ENCODE measurements around the gene SLC1A4.
"Not testable (repeated sequence)": the region's sequence is repeated elsewhere in the genome, so short reads cannot be mapped to it uniquely, and the experiment has no call there.

The SLC1A4 gene

DNA sequence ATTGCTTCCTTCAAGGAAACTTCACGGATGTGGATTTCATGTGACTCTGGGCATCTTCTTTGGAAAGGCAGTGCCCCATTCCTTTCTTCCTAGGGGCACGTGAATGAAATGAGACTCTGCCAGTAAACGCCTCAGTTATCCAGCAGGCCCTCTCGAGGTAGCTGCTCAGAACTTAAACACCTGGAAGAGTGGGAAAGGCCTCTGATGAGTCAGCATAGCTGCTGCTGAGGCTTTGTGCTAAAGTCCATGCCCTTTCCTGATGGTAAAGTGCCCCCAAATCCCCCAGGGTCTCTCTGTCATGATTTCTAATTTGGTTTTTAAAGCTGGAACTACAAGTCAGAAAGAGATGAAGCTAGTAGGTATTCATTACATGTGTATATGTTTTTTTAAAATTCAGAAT lies 3.8 kb downstream of the SLC1A4 start:
- no peak overlapping the region for H3K4me3 ChIP-seq (ENCODE audit: low read length in 2 of 2)
- no peaks in the 10 kb centered on the region for H3K27me3 ChIP-seq (ENCODE audit: control insufficient read depth in 1 of 2, insufficient read depth in 2 of 2, low read length in 2 of 2)
- peaks cover 15% of the 10 kb centered on the region for H3K4me1 ChIP-seq (ENCODE audit: control insufficient read depth, insufficient read depth, low read length)
- no peak overlapping the region for H3K27ac ChIP-seq (ENCODE audit: low read length)
- H3K9ac ChIP-seq (ENCODE audit: low read length in 2 of 2) = no peak overlapping the region
- no peaks in the 10 kb centered on the region for H3K36me3 ChIP-seq (ENCODE audit: control insufficient read depth in 2 of 2, insufficient read depth in 2 of 2, low read length in 2 of 2)
- no peaks in the 10 kb centered on the region for H3K9me3 ChIP-seq (ENCODE audit: control insufficient read depth in 2 of 2, low read length in 2 of 2)

DNA sequence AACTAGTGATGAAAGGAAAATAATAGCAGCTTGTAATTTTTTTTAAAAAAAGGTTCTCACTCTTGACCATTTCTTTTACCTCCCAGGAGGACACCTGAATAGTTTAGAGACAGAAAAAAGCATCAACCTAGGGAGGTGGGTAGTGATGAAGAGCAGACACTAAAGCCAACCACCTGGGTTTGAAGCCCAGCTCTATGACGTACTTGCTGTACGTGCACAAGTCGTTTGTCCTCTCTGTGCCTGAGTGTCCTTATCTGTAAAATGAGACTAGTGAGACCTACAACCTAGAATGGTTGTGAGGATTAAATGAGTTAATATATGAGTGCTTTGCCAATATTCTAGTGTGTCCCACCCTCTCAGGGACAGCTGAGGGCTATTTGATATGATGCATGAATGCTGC lies 5.8 kb downstream of the SLC1A4 start:
- Histone ChIP-seq H3K9ac (ENCODE audit: low read length in 2 of 2) (no peak overlapping the region), H3K36me3 (ENCODE audit: control insufficient read depth in 2 of 2, insufficient read depth in 2 of 2, low read length in 2 of 2) (no peaks in the 10 kb centered on the region), H3K27ac (ENCODE audit: low read length) (no peak overlapping the region), H3K27me3 (ENCODE audit: control insufficient read depth in 1 of 2, insufficient read depth in 2 of 2, low read length in 2 of 2) (no peaks in the 10 kb centered on the region), H3K9me3 (ENCODE audit: control insufficient read depth in 2 of 2, low read length in 2 of 2) (no peaks in the 10 kb centered on the region), H3K4me3 (ENCODE audit: low read length in 2 of 2) (no peak overlapping the region), H3K4me1 (ENCODE audit: control insufficient read depth, insufficient read depth, low read length) (peaks cover 10% of the 10 kb centered on the region)

DNA sequence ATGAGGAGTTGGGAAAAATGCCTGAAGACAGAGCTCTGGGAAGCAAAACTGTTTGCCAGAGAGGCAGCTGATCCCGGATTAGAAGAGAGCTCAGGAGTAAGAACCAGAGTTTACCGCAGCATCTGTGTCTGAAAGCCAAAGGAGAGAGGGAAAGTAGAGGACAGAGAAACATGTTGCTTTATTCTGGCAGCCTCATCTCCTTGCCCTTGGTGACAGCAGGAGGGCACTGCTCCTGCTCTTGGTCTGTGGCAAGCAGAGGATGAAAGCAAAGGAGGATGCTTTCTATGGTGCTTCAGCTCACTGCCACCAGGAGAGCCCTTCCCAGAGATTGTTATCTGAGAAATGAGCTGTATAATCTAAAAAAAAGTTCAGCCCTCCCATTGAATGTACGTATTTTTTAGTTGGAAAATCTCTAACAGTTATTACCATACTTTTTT lies 7.7 kb downstream of the SLC1A4 start:
- H3K27ac ChIP-seq (ENCODE audit: low read length) = no peak overlapping the region
- no peaks in the 10 kb centered on the region for H3K36me3 ChIP-seq (ENCODE audit: control insufficient read depth in 2 of 2, insufficient read depth in 2 of 2, low read length in 2 of 2)

DNA sequence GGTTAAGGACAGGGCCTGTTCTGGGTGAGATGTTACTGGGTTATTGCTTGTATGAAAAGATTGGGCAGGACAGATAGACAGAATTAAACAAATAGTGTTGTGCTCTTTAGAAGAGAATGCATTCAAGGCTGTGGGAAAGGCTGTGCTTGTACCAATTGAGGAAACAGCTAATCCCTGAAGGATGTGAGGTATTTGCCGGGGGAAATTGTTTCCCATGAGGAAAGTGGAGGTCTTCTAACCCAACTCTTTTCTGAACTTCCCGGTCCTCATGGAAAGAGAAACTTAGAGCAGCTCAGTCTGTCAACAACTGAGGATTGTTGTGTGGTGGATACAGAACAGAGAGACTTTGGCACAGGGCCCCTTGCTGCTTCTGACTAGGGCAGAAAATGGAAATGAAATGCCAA lies 9.5 kb downstream of the SLC1A4 start:
- no peaks in the 10 kb centered on the region for H3K9me3 ChIP-seq (ENCODE audit: control insufficient read depth in 2 of 2, low read length in 2 of 2)
- H3K9ac ChIP-seq (ENCODE audit: low read length in 2 of 2) = peak overlapping the region in 1 of 2 donors; percentile 22
- peaks cover 2% of the 10 kb centered on the region for H3K4me1 ChIP-seq (ENCODE audit: control insufficient read depth, insufficient read depth, low read length)
- no peak overlapping the region for H3K27ac ChIP-seq (ENCODE audit: low read length)
- H3K36me3 ChIP-seq (ENCODE audit: control insufficient read depth in 2 of 2, insufficient read depth in 2 of 2, low read length in 2 of 2) = no peaks in the 10 kb centered on the region
- no peaks in the 10 kb centered on the region for H3K27me3 ChIP-seq (ENCODE audit: control insufficient read depth in 1 of 2, insufficient read depth in 2 of 2, low read length in 2 of 2)
- peak overlapping the region in 1 of 2 donors; percentile 10 for H3K4me3 ChIP-seq (ENCODE audit: low read length in 2 of 2)

More for the DNA sequence above, 7.7 kb downstream of the SLC1A4 start:
- H3K27me3 ChIP-seq (ENCODE audit: control insufficient read depth in 1 of 2, insufficient read depth in 2 of 2, low read length in 2 of 2) = no peaks in the 10 kb centered on the region
- H3K4me1 ChIP-seq (ENCODE audit: control insufficient read depth, insufficient read depth, low read length) = peaks cover 2% of the 10 kb centered on the region
- no peaks in the 10 kb centered on the region for H3K9me3 ChIP-seq (ENCODE audit: control insufficient read depth in 2 of 2, low read length in 2 of 2)
- no peak overlapping the region for H3K4me3 ChIP-seq (ENCODE audit: low read length in 2 of 2)
- no peak overlapping the region for H3K9ac ChIP-seq (ENCODE audit: low read length in 2 of 2)

DNA sequence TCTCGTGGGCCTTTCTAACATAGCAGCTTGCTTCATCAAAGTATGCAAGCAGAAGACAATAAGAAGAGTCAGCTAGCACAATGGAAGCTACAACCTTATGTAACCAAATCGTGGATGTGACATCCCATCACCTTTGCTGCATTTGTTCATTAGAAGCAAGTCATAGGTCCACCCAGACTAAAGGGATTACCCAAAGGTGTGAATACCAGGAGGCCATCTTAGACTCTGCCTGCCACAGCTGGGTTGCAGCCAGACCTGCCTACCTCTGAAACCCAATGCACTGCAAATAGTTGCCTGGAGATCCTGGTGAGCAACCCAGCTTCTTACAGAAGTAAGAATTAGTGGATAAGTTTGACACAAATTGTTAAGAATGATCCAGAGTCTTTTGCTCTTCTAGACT lies 10.6 kb downstream of the SLC1A4 start:
- H3K27me3 ChIP-seq (ENCODE audit: control insufficient read depth in 1 of 2, insufficient read depth in 2 of 2, low read length in 2 of 2) = no peaks in the 10 kb centered on the region
- no peak overlapping the region for H3K27ac ChIP-seq (ENCODE audit: low read length)
- H3K4me3 ChIP-seq (ENCODE audit: low read length in 2 of 2) = no peak overlapping the region
- H3K36me3 ChIP-seq (ENCODE audit: control insufficient read depth in 2 of 2, insufficient read depth in 2 of 2, low read length in 2 of 2) = no peaks in the 10 kb centered on the region
- H3K4me1 ChIP-seq (ENCODE audit: control insufficient read depth, insufficient read depth, low read length) = peaks cover 2% of the 10 kb centered on the region
- no peaks in the 10 kb centered on the region for H3K9me3 ChIP-seq (ENCODE audit: control insufficient read depth in 2 of 2, low read length in 2 of 2)
- no peak overlapping the region for H3K9ac ChIP-seq (ENCODE audit: low read length in 2 of 2)

DNA sequence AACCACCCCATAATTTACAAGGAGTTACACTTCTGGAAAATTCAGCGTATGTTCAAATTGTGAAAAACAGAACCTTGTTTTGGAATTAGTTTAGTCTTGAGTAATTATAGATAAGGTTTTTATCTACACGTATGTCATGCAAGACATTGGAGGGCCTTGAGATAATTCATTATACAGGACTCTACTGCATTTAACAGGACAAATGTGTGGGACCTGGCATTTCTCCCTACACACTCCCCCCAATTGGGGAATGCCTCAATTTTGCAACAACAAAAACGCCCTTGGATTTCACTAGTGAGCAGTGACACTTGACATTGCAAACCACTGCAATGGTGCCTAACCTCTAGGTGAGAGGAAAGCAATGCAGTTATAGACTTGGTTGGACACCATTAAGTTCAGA lies 11.4 kb downstream of the SLC1A4 start:
- Histone ChIP-seq H3K9ac (ENCODE audit: low read length in 2 of 2) (no peak overlapping the region), H3K9me3 (ENCODE audit: control insufficient read depth in 2 of 2, low read length in 2 of 2) (no peaks in the 10 kb centered on the region), H3K4me3 (ENCODE audit: low read length in 2 of 2) (no peak overlapping the region), H3K27me3 (ENCODE audit: control insufficient read depth in 1 of 2, insufficient read depth in 2 of 2, low read length in 2 of 2) (no peaks in the 10 kb centered on the region), H3K4me1 (ENCODE audit: control insufficient read depth, insufficient read depth, low read length) (peaks cover 2% of the 10 kb centered on the region), H3K27ac (ENCODE audit: low read length) (no peak overlapping the region), H3K36me3 (ENCODE audit: control insufficient read depth in 2 of 2, insufficient read depth in 2 of 2, low read length in 2 of 2) (no peaks in the 10 kb centered on the region)

DNA sequence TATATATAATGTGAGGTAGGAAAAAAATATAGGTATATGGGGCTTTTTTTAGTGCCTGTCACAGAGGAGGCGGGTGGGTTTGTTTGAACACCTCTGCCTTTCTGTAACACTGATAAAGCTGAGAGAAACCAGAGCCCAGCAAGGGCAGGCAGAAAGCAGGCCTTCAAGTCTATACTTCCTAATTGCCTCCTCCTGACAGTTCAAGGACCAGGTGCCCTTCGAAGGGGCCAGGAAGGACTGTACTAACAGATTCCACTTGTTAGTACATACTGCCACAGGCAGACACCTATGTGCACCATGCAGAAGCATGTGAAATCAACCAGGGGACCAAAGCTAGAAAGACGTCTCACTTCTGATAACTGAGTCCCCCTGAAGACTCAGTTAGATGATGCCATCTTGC lies 13.8 kb downstream of the SLC1A4 start:
- Histone ChIP-seq H3K9ac (ENCODE audit: low read length in 2 of 2) (no peak overlapping the region), H3K4me3 (ENCODE audit: low read length in 2 of 2) (no peak overlapping the region), H3K27ac (ENCODE audit: low read length) (no peak overlapping the region), H3K4me1 (ENCODE audit: control insufficient read depth, insufficient read depth, low read length) (peaks cover 2% of the 10 kb centered on the region), H3K27me3 (ENCODE audit: control insufficient read depth in 1 of 2, insufficient read depth in 2 of 2, low read length in 2 of 2) (no peaks in the 10 kb centered on the region), H3K36me3 (ENCODE audit: control insufficient read depth in 2 of 2, insufficient read depth in 2 of 2, low read length in 2 of 2) (no peaks in the 10 kb centered on the region), H3K9me3 (ENCODE audit: control insufficient read depth in 2 of 2, low read length in 2 of 2) (no peaks in the 10 kb centered on the region)

DNA sequence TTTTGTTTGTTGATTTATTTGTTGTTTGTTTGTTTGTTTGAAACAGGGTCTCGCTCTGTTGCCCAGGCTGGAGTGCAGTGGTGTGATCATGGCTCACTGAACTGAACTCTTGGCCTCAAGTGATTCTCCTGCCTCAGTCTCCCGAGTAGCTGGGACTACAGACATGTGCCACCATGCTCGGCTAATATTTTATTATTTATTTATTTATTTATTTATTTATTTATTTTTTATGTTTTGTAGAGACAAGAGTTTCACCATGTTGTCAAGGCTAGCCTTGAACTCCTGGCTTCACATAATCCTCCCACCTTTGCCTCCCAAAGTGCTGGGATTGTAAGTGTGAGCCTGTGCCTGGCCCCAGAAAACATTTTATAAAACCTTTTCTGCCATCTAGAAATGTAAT lies 15.0 kb downstream of the SLC1A4 start:
- not testable (repeated sequence) for H3K4me3 ChIP-seq (ENCODE audit: low read length in 2 of 2)

DNA sequence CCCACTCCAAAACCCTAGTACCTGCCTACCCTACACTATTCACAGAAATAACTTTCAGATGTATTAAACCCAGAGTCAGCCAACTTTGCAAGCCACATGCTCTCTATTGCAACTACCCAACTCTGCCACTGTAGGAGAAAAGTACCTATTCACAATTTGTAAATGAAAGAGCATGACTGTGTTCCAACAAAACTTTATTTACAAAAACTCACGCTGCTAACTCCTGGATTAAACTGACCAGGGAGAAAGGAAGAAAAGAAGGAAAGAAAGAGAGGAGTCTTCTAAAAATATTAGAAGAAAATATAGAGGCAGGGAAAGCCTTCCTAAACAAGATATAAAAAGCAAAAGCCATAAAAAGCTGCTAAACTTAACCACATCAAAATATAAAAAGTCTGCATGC lies 24.6 kb downstream of the SLC1A4 start:
- Histone ChIP-seq H3K36me3 (ENCODE audit: control insufficient read depth in 2 of 2, insufficient read depth in 2 of 2, low read length in 2 of 2) (peaks cover 6 to 19% of the 10 kb centered on the region in 2 donors), H3K27ac (ENCODE audit: low read length) (no peak overlapping the region), H3K9me3 (ENCODE audit: control insufficient read depth in 2 of 2, low read length in 2 of 2) (no peaks in the 10 kb centered on the region), H3K4me1 (ENCODE audit: control insufficient read depth, insufficient read depth, low read length) (peaks cover 2% of the 10 kb centered on the region), H3K27me3 (ENCODE audit: control insufficient read depth in 1 of 2, insufficient read depth in 2 of 2, low read length in 2 of 2) (no peaks in the 10 kb centered on the region), H3K4me3 (ENCODE audit: low read length in 2 of 2) (no peak overlapping the region), H3K9ac (ENCODE audit: low read length in 2 of 2) (no peak overlapping the region)

More for the DNA sequence above, 15.0 kb downstream of the SLC1A4 start:
- not testable (repeated sequence) for H3K9me3 ChIP-seq (ENCODE audit: control insufficient read depth in 2 of 2, low read length in 2 of 2); H3K27ac ChIP-seq (ENCODE audit: low read length); H3K36me3 ChIP-seq (ENCODE audit: control insufficient read depth in 2 of 2, insufficient read depth in 2 of 2, low read length in 2 of 2); H3K9ac ChIP-seq (ENCODE audit: low read length in 2 of 2); H3K4me1 ChIP-seq (ENCODE audit: control insufficient read depth, insufficient read depth, low read length); H3K27me3 ChIP-seq (ENCODE audit: control insufficient read depth in 1 of 2, insufficient read depth in 2 of 2, low read length in 2 of 2)

- Histone ChIP-seq H3K9me3 (ENCODE audit: control insufficient read depth in 2 of 2, low read length in 2 of 2) (no peaks in the 10 kb centered on the region), H3K36me3 (ENCODE audit: control insufficient read depth in 2 of 2, insufficient read depth in 2 of 2, low read length in 2 of 2) (peaks cover 8 to 20% of the 10 kb centered on the region in 2 donors), H3K4me1 (ENCODE audit: control insufficient read depth, insufficient read depth, low read length) (peaks cover 2% of the 10 kb centered on the region), H3K27ac (ENCODE audit: low read length) (no peak overlapping the region), H3K27me3 (ENCODE audit: control insufficient read depth in 1 of 2, insufficient read depth in 2 of 2, low read length in 2 of 2) (no peaks in the 10 kb centered on the region), H3K4me3 (ENCODE audit: low read length in 2 of 2) (no peak overlapping the region), H3K9ac (ENCODE audit: low read length in 2 of 2) (no peak overlapping the region)
Observed at GRCh38 chr2:65015731-65016130, 26.5 kb downstream of the SLC1A4 start.

- Histone ChIP-seq H3K27me3 (ENCODE audit: control insufficient read depth in 1 of 2, insufficient read depth in 2 of 2, low read length in 2 of 2) (no peaks in the 10 kb centered on the region), H3K9me3 (ENCODE audit: control insufficient read depth in 2 of 2, low read length in 2 of 2) (no peaks in the 10 kb centered on the region), H3K4me3 (ENCODE audit: low read length in 2 of 2) (no peak overlapping the region), H3K4me1 (ENCODE audit: control insufficient read depth, insufficient read depth, low read length) (peaks cover 2% of the 10 kb centered on the region), H3K36me3 (ENCODE audit: control insufficient read depth in 2 of 2, insufficient read depth in 2 of 2, low read length in 2 of 2) (peaks cover 13 to 22% of the 10 kb centered on the region in 2 donors), H3K9ac (ENCODE audit: low read length in 2 of 2) (no peak overlapping the region), H3K27ac (ENCODE audit: low read length) (no peak overlapping the region)
Observed at GRCh38 chr2:65016789-65017188, 27.6 kb downstream of the SLC1A4 start.
